Lung (tissue), 12 donors: Measurements from ENCODE around the gene HSPG2. TPM values are rescaled to one million over a fixed set of nuclear protein-coding genes. Genes with fewer than 3 reads are reported as not detected.
"Not testable (repeated sequence)": the region's sequence is repeated elsewhere in the genome, so short reads cannot be mapped to it uniquely, and the experiment has no call there.

Experiments
- ATAC-seq: fragments of 200-7000 bp; cut with Tn5 transposase; one replicate; pipeline ENCODE4 v1.9.1; 2020; ENCODE audit warnings: moderate number of reproducible peaks; ENCODE audit not compliant: insufficient read depth, low FRiP score
- DNase-seq, 3 donors: peaks; one replicate each; pipeline ENCODE4 v3.0.0-alpha.2; 2013 to 2017
- H3K27ac ChIP-seq, 2 donors: one replicate each; pipeline ENCODE4 v1.5.1; 2013; ENCODE audit warnings: mild to moderate bottlenecking in 2 of 2, moderate library complexity in 2 of 2, control low read depth in 1 of 2, inconsistent platforms in 1 of 2, low read depth in 1 of 2, low read length in 1 of 2
- H3K27me3 ChIP-seq, 3 donors: one replicate each; pipeline ENCODE4 v1.5.1; 2013; ENCODE audit warnings: low read length in 2 of 3; ENCODE audit not compliant: control insufficient read depth in 3 of 3, insufficient read depth in 3 of 3
- H3K36me3 ChIP-seq, 4 donors: one replicate each; pipeline ENCODE4 v1.5.1; 2013; ENCODE audit warnings: low read length in 4 of 4, mild to moderate bottlenecking in 1 of 4, moderate library complexity in 1 of 4; ENCODE audit not compliant: control insufficient read depth in 4 of 4, insufficient read depth in 4 of 4
- H3K4me1 ChIP-seq, 5 donors: one replicate each; pipeline ENCODE4 v1.5.1; 2013; ENCODE audit warnings: low read length in 5 of 5, mild to moderate bottlenecking in 2 of 5, moderate library complexity in 1 of 5; ENCODE audit not compliant: control insufficient read depth in 5 of 5, insufficient read depth in 5 of 5
- H3K4me3 ChIP-seq: one replicate; pipeline ENCODE4 v1.5.1; 2013; ENCODE audit warnings: mild to moderate bottlenecking, control low read depth, moderate library complexity
- H3K9ac ChIP-seq, 2 donors: one replicate each; pipeline ENCODE4 v1.5.1; 2013; ENCODE audit warnings: low read length in 2 of 2, control low read depth in 1 of 2; ENCODE audit not compliant: insufficient read depth in 1 of 2
- H3K9me3 ChIP-seq, 4 donors: one replicate each; pipeline ENCODE4 v1.5.1; 2013; ENCODE audit warnings: low read length in 3 of 4, mild to moderate bottlenecking in 1 of 4, moderate library complexity in 1 of 4; ENCODE audit not compliant: control insufficient read depth in 4 of 4, insufficient read depth in 3 of 4
- CTCF ChIP-seq: IDR thresholded peaks from 2 replicates; pipeline ENCODE4 v1.5.1; 2012; ENCODE audit warnings: mild to moderate bottlenecking; ENCODE audit errors: control extremely low read depth, extremely low read depth
- WGBS, 2 donors: extraction: QIAGEN DNeasy Blood & Tissue Kit; methylation state at CpG; one replicate each; pipeline ENCODE4 v1.1.7; 2013; 5-methylcytosine and 5-hydroxymethylcytosine counted together
- polyA plus RNA-seq, 2 donors: library from polyadenylated mRNA; stranded (reverse); fragments of 200-250 nt; gene quantifications; one replicate each; pipeline ENCODE4 v1.2.1, GENCODE V29; 2013
- total RNA-seq, 2 donors: library from RNA; depleted of rRNA in 1 of 2; stranded (reverse); fragments of >200 nt in 1 of 2; gene quantifications; one replicate each; pipeline ENCODE4 v1.2.1, GENCODE V29; 2014 to 2021
- donor health status: control.
- donor health status: control.
- donor health status: Bipolar disorder and iron deficiency.
- donor health status: healthy.
- donor health status: DM: yes; HTN: yes; CAD: no.

HSPG2 gene
- total and polyA plus RNA-seq, 4 donors: 58.0 to 335 (median 140) TPM

DNA sequence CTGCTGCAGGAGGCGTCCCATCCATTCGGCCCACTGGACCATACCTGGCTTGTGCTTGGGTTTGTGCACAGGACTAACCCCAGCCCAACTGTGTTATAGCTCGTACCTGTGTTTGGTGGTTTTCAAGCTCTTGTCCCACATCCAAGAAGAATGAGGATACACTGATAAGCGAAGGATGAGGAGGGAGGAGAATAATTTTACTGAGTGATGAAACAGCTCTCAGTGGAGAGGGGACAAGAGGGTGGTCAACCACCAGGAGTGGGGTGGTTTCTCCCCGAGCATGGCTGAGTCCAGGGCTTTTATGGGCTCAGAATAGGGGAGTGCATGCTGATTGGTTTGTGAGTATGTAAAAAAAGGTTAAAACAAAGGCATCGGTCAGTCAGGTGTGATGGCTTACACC lies 142.0 kb downstream of the HSPG2 start:
- Histone ChIP-seq H3K27ac (no peak overlapping the region), H3K27me3 (no peaks in the 10 kb centered on the region), H3K9me3 (peaks cover 0 to 6% (median 1%) of the 10 kb centered on the region in 4 donors), H3K4me1 (no peaks in the 10 kb centered on the region), H3K9ac (no peak overlapping the region), H3K36me3 (no peaks in the 10 kb centered on the region), H3K4me3 (no peak overlapping the region)
- DNase-seq: no peak
- no peak for TF ChIP-seq CTCF
- no peak for ATAC-seq
- WGBS, 2 donors: 96% methylated on average over 6 of the region's 6 CpGs

DNA sequence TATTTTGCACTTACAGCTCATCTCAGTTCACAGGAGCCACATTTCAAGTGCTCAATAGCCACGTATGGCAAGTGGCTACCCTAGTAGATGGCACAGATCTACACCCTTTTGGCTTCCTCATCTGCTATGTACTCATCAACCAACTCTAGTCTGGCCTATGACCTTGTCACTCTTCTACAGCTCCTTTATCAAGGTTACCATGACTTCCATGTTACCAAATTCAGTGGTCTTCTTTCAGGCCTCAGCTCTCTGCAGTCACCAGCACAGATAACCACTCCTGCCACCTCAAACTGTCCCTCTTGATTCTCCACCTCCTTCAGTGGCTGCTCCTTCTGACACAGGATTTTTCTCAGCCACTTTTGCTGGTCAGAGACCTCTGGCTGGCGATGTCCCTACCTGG lies 142.5 kb downstream of the HSPG2 start:
- no peak overlapping the region for H3K9ac ChIP-seq
- H3K4me3 ChIP-seq: no peak overlapping the region
- DNase-seq: no peak
- WGBS, 2 donors: 91 to 98% methylated on average over 2 of the region's 2 CpGs
- TF ChIP-seq CTCF: no peak
- no peaks in the 10 kb centered on the region for H3K36me3 ChIP-seq
- peaks cover 0 to 6% (median 1%) of the 10 kb centered on the region in 4 donors for H3K9me3 ChIP-seq
- no peak overlapping the region for H3K27ac ChIP-seq
- no peaks in the 10 kb centered on the region for H3K27me3 ChIP-seq
- no peaks in the 10 kb centered on the region for H3K4me1 ChIP-seq
- ATAC-seq: no peak

DNA sequence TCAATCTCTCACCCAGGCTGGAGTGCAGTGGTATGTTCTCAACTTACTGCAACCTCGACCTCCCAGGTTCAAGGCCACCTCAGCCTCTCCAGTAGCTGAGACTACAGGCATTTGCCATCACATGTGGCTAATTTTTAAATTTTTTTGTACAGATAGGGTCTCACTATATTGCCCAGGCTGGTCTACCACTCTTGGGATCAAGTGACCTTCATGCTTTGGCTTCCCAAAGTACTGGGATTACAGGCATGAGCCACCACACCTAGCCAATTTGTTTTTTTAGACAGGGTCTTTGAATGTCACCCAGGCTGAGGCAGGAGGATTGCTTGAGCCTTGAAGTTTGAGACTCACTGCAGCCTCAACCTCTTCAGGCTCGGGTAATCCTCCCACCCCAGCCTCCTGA lies 144.0 kb downstream of the HSPG2 start:
- Histone ChIP-seq H3K9me3 (peaks cover 0 to 6% (median 1%) of the 10 kb centered on the region in 4 donors), H3K4me1 (no peaks in the 10 kb centered on the region), H3K27me3 (no peaks in the 10 kb centered on the region), H3K4me3 (no peak overlapping the region), H3K9ac (no peak overlapping the region), H3K36me3 (no peaks in the 10 kb centered on the region), H3K27ac (no peak overlapping the region)
- WGBS, 2 donors: 83 to 92% methylated on average over 2 of the region's 2 CpGs
- ATAC-seq (no peak), DNase-seq (no peak)
- TF ChIP-seq CTCF: no peak

GRCh38 chr1:21786640-21787039 lies 150.5 kb downstream of the HSPG2 start:
- TF ChIP-seq CTCF: no peak
- no peak overlapping the region for H3K27ac ChIP-seq
- no peak overlapping the region for H3K4me3 ChIP-seq
- no peaks in the 10 kb centered on the region for H3K27me3 ChIP-seq
- peaks cover 0 to 3% (median 0%) of the 10 kb centered on the region in 4 donors for H3K36me3 ChIP-seq
- WGBS, 2 donors: 79 to 89% methylated on average over 2 of the region's 2 CpGs
- no peak overlapping the region for H3K9ac ChIP-seq
- H3K4me1 ChIP-seq: peaks cover 0 to 4% (median 0%) of the 10 kb centered on the region in 5 donors
- H3K9me3 ChIP-seq: no peaks in the 10 kb centered on the region
- no peak for ATAC-seq
- no peak for DNase-seq

- not testable (repeated sequence) for H3K36me3 ChIP-seq, H3K27ac ChIP-seq, H3K4me1 ChIP-seq, ATAC-seq, H3K4me3 ChIP-seq, H3K9ac ChIP-seq, DNase-seq, H3K9me3 ChIP-seq, H3K27me3 ChIP-seq
- WGBS, 2 donors: 93 to 96% methylated on average over 9 of the region's 9 CpGs
Observed at GRCh38 chr1:21785764-21786163, 151.3 kb downstream of the HSPG2 start.
